ENCODE data around the gene SUSD4.

DNA sequence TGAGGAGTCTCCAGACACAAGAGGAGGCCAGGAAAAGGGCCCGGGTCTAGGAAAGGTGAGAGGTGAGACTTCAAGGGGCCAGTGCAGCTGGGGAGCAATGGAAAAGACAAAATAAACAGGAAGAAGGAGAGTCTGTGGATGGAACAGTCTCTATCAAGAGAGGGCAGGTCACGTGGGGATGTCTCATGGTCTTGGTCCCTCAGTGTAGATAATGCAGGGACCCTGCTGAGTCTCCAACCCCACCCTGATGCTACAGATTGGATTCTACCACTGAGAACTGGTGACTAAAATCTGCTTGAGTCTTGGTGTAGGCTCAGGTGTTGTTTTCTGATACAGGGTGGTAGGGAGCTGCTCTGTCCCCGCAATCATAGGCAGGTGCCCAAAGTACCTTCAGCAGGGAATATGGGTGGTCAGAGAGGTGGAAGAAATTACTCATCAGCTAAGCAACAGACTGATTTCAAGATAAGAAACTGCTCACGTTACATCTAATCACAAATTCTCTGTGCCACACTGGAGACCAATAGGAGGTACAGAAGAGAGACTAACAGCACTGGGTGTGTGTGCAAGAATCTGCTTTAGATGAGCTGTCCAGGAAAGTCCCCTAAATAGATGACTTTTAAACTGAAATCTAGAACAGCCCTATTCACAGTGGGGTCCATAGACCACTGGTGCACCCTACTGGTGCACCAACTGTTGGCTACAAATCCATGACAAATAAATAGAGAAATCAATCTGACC is 119.4 kb downstream of the SUSD4 start:
- no peak for TF ChIP-seq POLR2A (IDR thresholded peaks at IDR 0.05)
- peak in 1 of 3 experiments; percentile 7 for TF ChIP-seq CTCF (IDR thresholded peaks at IDR 0.05)
- TF ChIP-seq POLR2AphosphoS5 (IDR thresholded peaks at IDR 0.05; ENCODE audit: insufficient read depth in 1 of 2, low read depth in 1 of 2), result no peak
